Gastrocnemius medialis (tissue), 4 donors: Measurements from ENCODE around the gene PPP4R3A. TPM values are rescaled to one million over a fixed set of nuclear protein-coding genes. Genes with fewer than 3 reads are reported as not detected.

Source experiments
- ATAC-seq, 2 donors: fragments of 150-250 bp; one replicate each; pipeline ENCODE4 v1.9.1; 2016
- DNase-seq, 2 donors: peaks; one replicate each; pipeline ENCODE4 v3.0.0-alpha.2; 2019
- H3K27ac ChIP-seq, 4 donors: fragments of 200-600 bp; sonication (generic); 1 replicate in 1 of 4; 2 replicates in 3 of 4; pipeline ENCODE4 v1.5.1; 2016 to 2018; ENCODE audit warnings: mild to moderate bottlenecking in 2 of 4, moderate library complexity in 1 of 4
- H3K27me3 ChIP-seq, 3 donors: fragments of 200-600 bp; sonication (generic) in 2 of 3; 1 replicate in 1 of 3; 2 replicates in 2 of 3; pipeline versions ENCODE4 v1.5.1 to v1.6.0; 2016 to 2019; ENCODE audit warnings: mild to moderate bottlenecking in 1 of 3, moderate library complexity in 1 of 3
- H3K36me3 ChIP-seq, 2 donors: fragments of 200-600 bp; sonication (generic) in 1 of 2; one replicate each; pipeline ENCODE4 v1.5.1; 2017 to 2018
- H3K4me1 ChIP-seq, 2 donors: fragments of 200-600 bp; sonication (generic) in 1 of 2; one replicate each; pipeline ENCODE4 v1.5.1; 2016 to 2017; ENCODE audit warnings: mild to moderate bottlenecking in 2 of 2
- H3K4me3 ChIP-seq, 4 donors: fragments of 200-600 bp; sonication (generic) in 3 of 4; 1 replicate in 1 of 4; 2 replicates in 3 of 4; pipeline ENCODE4 v1.5.1; 2016 to 2019; ENCODE audit warnings: mild to moderate bottlenecking in 2 of 4
- H3K9me3 ChIP-seq, 3 donors: fragments of 200-600 bp; sonication (generic) in 2 of 3; 1 replicate in 1 of 3; 2 replicates in 2 of 3; pipeline ENCODE4 v1.5.1; 2016 to 2019
- CTCF ChIP-seq, 5 experiments: fragments of 450-650 bp in 3 of 5; fragments of 200-600 bp in 2 of 5; sonication (generic) in 2 of 5; IDR thresholded peaks in 4 of 5; conservative IDR thresholded peaks in 1 of 5; 1 replicate in 4 of 5; 2 replicates in 1 of 5; pipeline ENCODE4 v1.5.1; 2016 to 2019; ENCODE audit warnings: antibody characterized with exemption in 5 of 5, mild to moderate bottlenecking in 3 of 5, moderate library complexity in 3 of 5
- POLR2A ChIP-seq, 2 donors: fragments of 450-650 bp; IDR thresholded peaks; one replicate each; pipeline ENCODE4 v1.6.1; 2017; ENCODE audit warnings: antibody characterized with exemption in 2 of 2, mild to moderate bottlenecking in 2 of 2, moderate library complexity in 2 of 2
- in situ Hi-C, 4 donors: fragments of 200-750 bp; cut with MboI; loops; one replicate each; pipeline versions ENCODE4 v1.15.0 to v1.8.0; 2017; ENCODE audit warnings: low sequenced_read_pairs in 4 of 4
- intact Hi-C: fragments of 100-400 bp; cut with DNase I; formaldehyde crosslinking; loops from one replicate; pipeline ENCODE4 v1.15.1; 2023; ENCODE audit warnings: low total_unique reads
- total RNA-seq, 4 donors: library from RNA; depleted of rRNA; stranded (reverse); fragments of >200 nt; gene quantifications; one replicate each; pipeline versions ENCODE4 v1.1.0 to v1.2.3, GENCODE V29; 2016

Gene PPP4R3A
- total RNA-seq, 4 donors from 2014 or later = 38.8 to 53.3 (median 44.6) TPM

DNA sequence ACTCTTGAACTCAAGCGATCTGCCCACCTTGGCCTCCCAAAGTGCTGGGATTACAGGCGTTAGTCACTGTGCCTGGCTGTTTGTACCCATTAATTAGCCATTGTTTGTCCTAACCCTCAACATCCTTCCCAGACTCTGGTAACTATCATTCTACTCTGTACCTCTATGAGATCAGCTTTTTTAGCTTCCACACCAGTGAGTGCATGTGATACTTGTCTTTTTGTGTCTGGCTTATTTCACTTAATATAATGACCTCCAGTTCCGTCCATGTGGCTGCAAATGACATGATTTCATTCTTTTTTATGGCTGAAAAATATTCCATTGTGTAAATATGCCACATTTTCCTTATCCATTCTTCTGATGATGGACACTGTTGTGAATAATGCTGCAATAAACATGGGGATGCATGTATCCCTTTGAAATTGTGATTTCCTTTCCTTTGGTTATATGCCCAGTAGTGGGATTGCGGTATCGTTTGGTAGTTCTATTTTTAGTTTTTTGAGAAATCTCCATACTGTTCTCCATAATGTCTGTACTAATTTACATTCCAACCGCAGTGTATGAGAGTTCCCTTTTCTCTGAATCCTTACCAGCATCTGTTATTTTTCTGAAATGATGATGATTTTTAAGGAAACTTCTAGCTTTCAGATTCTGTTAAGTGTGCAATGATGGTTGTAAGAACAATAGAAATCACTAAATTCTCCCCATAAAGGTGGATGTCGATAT, 6.7 kb upstream of the PPP4R3A start:
- Histone ChIP-seq H3K4me1 (no peaks in the 10 kb centered on the region), H3K9me3 (no peaks in the 10 kb centered on the region), H3K27ac (no peak overlapping the region), H3K27me3 (peaks cover 0 to 3% (median 0%) of the 10 kb centered on the region in 3 donors), H3K4me3 (no peak overlapping the region), H3K36me3 (no peaks in the 10 kb centered on the region)
- DNase-seq = no peak
- no peak for TF ChIP-seq POLR2A (IDR thresholded peaks at IDR 0.05)
- TF ChIP-seq CTCF (IDR thresholded peaks at IDR 0.05 in 4 of 5, conservative IDR thresholded peaks at IDR 0.05 in 1 of 5) = no peak
- no peak for ATAC-seq
- intact Hi-C loops = loop anchor here (10.0 kb wide), 1 partner anchor 1182 kb away; the partner anchor contains the start of gene NRDE2
- in situ Hi-C loops = loop anchor here in 1 of 4 donors (25.0 kb wide), 2 partner anchors 520 to 595 kb away; partner anchors contain the start of genes ATXN3, CPSF2, NDUFB1 and TRIP11

DNA sequence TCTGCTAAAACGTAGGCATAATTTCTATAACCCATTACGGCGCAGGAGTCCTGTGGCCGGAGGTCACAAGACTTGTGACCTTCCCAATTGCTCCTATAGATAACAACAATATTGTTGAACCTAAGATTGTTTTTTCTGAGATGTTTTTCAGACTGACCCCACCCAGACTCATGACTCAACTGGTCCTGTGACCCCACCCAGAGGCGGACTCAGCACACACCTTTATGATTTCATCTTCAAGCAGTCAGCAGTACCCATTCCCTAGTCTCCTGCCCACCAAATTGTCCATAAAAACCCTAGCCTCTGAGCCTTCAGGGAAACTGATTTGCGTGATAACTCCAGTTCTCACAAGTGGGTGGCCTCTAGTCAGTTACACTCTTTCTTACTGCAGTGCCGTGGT, 5.9 kb upstream of the PPP4R3A start:
- Histone ChIP-seq H3K36me3 (no peaks in the 10 kb centered on the region), H3K27ac (no peak overlapping the region), H3K27me3 (peaks cover 0 to 3% (median 0%) of the 10 kb centered on the region in 3 donors), H3K9me3 (no peaks in the 10 kb centered on the region), H3K4me3 (no peak overlapping the region), H3K4me1 (peaks cover 0 to 3% of the 10 kb centered on the region in 2 donors)
- intact Hi-C loops = loop anchor here (10.0 kb wide), 1 partner anchor 1181 kb away; the partner anchor contains the start of gene NRDE2
- ATAC-seq (no peak), DNase-seq (no peak)
- in situ Hi-C loops = loop anchor here in 1 of 4 donors (25.0 kb wide), 2 partner anchors 521 to 596 kb away; partner anchors contain the start of genes ATXN3, CPSF2, NDUFB1 and TRIP11
- TF ChIP-seq CTCF (IDR thresholded peaks at IDR 0.05 in 4 of 5, conservative IDR thresholded peaks at IDR 0.05 in 1 of 5) (no peak), POLR2A (IDR thresholded peaks at IDR 0.05) (no peak)

- DNase-seq (no peak), ATAC-seq (peak in 1 of 2 donors; percentile 3)
- no peaks in the 10 kb centered on the region for H3K9me3 ChIP-seq
- peaks cover 0 to 3% (median 0%) of the 10 kb centered on the region in 3 donors for H3K27me3 ChIP-seq
- intact Hi-C loops (loop anchor here (5.0 to 10.0 kb wide), 2 partner anchors 526 to 1176 kb away; partner anchors contain the start of gene NRDE2), in situ Hi-C loops (loop anchor here in 1 of 4 donors (25.0 kb wide), 2 partner anchors 526 to 601 kb away; partner anchors contain the start of genes ATXN3, CPSF2, NDUFB1 and TRIP11)
- peaks cover 19 to 28% of the 10 kb centered on the region in 2 donors for H3K4me1 ChIP-seq
- H3K4me3 ChIP-seq = peak overlapping the region; percentile 86 to 96 (median 90)
- H3K27ac ChIP-seq = peak overlapping the region; percentile 92 to 97 (median 96)
- H3K36me3 ChIP-seq = no peaks in the 10 kb centered on the region
- TF ChIP-seq POLR2A (IDR thresholded peaks at IDR 0.05) = no peak
- no peak for TF ChIP-seq CTCF (IDR thresholded peaks at IDR 0.05 in 4 of 5, conservative IDR thresholded peaks at IDR 0.05 in 1 of 5)
Observed at GRCh38 chr14:91511043-91511383, 903 bp upstream of the PPP4R3A start.

DNA sequence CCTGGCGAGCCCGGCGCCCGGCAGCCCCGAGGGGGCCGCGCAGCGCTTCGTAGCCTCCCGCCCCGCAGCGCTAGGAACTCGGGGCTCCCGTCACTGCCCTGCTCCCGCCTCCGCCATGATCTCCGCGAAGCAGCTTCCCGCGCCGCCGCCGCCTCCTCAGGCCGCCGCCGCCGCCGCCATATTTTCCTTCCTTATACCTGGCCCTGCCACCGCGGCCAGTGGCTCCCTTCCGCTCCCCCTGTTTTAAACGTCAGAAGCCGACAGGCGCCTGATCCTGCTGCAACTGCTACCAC, 286 bp downstream of the PPP4R3A start:
- Histone ChIP-seq H3K27me3 (peaks cover 0 to 3% (median 0%) of the 10 kb centered on the region in 3 donors), H3K27ac (peak overlapping the region; percentile 92 to 97 (median 96)), H3K9me3 (no peaks in the 10 kb centered on the region), H3K36me3 (no peaks in the 10 kb centered on the region), H3K4me3 (peak overlapping the region; percentile 86 to 96 (median 90)), H3K4me1 (peaks cover 21 to 30% of the 10 kb centered on the region in 2 donors)
- ATAC-seq = peak; percentile 42 to 48
- no peak for DNase-seq
- intact Hi-C loops (loop anchor here (5.0 to 10.0 kb wide), 2 partner anchors 527 to 1175 kb away; partner anchors contain the start of gene NRDE2), in situ Hi-C loops (loop anchor here in 1 of 4 donors (25.0 kb wide), 2 partner anchors 527 to 602 kb away; partner anchors contain the start of genes ATXN3, CPSF2, NDUFB1 and TRIP11)
- TF ChIP-seq POLR2A (IDR thresholded peaks at IDR 0.05) (no peak), CTCF (IDR thresholded peaks at IDR 0.05 in 4 of 5, conservative IDR thresholded peaks at IDR 0.05 in 1 of 5) (no peak)
